ENCODE results near the gene GPR107.

The GPR107 gene

DNA sequence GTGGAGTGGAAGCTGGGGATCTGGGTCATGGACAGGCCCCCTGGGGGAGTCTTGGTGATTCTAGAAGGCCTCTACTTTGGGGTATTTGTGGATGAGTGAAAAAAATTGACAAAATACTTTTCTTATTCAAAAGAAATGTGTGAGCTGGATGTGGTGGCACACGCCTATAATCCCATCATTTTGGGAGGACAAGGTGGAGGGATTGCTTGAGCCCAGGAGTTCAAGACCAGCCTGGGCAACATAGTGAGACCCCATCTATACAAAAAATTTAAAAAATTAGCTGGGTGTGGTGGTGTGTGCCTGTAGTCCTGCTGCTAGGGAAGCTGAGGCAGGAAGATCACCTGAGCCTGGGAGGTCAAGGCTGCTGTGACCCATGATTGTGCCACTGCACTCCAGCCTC is 111.9 kb downstream of the GPR107 start:
- H3K27me3 ChIP-seq (ENCODE audit: insufficient read depth, low read depth, severe bottlenecking): no peaks in the 10 kb centered on the region
- TF ChIP-seq, protein P1, sequence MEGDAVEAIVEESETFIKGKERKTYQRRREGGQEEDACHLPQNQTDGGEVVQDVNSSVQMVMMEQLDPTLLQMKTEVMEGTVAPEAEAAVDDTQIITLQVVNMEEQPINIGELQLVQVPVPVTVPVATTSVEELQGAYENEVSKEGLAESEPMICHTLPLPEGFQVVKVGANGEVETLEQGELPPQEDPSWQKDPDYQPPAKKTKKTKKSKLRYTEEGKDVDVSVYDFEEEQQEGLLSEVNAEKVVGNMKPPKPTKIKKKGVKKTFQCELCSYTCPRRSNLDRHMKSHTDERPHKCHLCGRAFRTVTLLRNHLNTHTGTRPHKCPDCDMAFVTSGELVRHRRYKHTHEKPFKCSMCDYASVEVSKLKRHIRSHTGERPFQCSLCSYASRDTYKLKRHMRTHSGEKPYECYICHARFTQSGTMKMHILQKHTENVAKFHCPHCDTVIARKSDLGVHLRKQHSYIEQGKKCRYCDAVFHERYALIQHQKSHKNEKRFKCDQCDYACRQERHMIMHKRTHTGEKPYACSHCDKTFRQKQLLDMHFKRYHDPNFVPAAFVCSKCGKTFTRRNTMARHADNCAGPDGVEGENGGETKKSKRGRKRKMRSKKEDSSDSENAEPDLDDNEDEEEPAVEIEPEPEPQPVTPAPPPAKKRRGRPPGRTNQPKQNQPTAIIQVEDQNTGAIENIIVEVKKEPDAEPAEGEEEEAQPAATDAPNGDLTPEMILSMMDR (IDR thresholded peaks at IDR 0.05; ENCODE audit: low read depth, low read length): no peak
- no peak overlapping the region for H3K4me3 ChIP-seq (ENCODE audit: low read depth, low read length)
- H3K9me3 ChIP-seq (ENCODE audit: severe bottlenecking): no peaks in the 10 kb centered on the region
- no peak for DNase-seq
- H3K27ac ChIP-seq: no peak overlapping the region
- H3K36me3 ChIP-seq: no peaks in the 10 kb centered on the region

DNA sequence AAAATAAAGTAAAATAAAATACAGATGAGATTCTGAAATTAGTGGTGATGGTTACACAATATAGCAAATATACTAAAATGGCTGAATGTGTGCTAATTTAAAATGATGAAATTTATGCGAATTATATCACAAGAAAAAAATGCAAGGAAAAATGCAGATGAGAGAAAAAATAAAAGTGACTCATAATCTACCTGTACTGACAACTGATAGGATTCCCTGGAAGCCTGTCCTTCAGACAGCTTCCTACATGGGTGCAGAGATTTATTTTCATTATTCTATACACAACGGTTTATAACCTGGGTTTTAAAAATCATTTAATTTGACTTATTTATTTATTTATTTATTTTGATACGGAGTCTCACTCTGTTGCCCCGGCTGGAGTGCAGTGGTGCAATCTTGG is 112.7 kb downstream of the GPR107 start:
- Histone ChIP-seq H3K4me3 (ENCODE audit: low read depth, low read length) (no peak overlapping the region), H3K36me3 (no peaks in the 10 kb centered on the region), H3K27ac (no peak overlapping the region), H3K27me3 (ENCODE audit: insufficient read depth, low read depth, severe bottlenecking) (no peaks in the 10 kb centered on the region), H3K9me3 (ENCODE audit: severe bottlenecking) (no peaks in the 10 kb centered on the region)
- TF ChIP-seq, protein P1 (IDR thresholded peaks at IDR 0.05; ENCODE audit: low read depth, low read length): no peak
- no peak for DNase-seq

DNA sequence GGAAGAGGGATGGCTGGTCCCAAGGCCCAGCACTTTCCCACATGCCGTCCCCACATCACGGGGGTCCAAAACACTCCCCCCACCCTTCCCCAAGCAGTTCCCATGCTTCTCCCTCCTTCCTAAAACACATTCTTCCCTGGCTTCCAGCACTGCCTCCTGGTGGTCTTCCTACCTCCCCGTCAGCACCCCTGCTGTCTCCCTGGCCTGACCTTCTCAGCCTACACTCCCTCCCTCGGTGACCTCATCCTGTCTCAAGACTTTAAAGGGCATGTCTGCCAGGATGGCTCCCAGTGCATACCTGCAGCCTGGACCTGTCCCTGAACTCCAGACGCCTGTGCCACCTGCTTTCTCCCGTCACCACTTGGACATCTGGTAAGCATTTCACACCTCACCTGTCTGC is 114.2 kb downstream of the GPR107 start:
- Histone ChIP-seq H3K27me3 (ENCODE audit: insufficient read depth, low read depth, severe bottlenecking) (no peaks in the 10 kb centered on the region), H3K4me3 (ENCODE audit: low read depth, low read length) (no peak overlapping the region), H3K9me3 (ENCODE audit: severe bottlenecking) (no peaks in the 10 kb centered on the region), H3K27ac (no peak overlapping the region), H3K36me3 (peaks cover 2% of the 10 kb centered on the region)
- peak; percentile 37 for DNase-seq
- TF ChIP-seq, protein P1 (IDR thresholded peaks at IDR 0.05; ENCODE audit: low read depth, low read length): peak; percentile 55

DNA sequence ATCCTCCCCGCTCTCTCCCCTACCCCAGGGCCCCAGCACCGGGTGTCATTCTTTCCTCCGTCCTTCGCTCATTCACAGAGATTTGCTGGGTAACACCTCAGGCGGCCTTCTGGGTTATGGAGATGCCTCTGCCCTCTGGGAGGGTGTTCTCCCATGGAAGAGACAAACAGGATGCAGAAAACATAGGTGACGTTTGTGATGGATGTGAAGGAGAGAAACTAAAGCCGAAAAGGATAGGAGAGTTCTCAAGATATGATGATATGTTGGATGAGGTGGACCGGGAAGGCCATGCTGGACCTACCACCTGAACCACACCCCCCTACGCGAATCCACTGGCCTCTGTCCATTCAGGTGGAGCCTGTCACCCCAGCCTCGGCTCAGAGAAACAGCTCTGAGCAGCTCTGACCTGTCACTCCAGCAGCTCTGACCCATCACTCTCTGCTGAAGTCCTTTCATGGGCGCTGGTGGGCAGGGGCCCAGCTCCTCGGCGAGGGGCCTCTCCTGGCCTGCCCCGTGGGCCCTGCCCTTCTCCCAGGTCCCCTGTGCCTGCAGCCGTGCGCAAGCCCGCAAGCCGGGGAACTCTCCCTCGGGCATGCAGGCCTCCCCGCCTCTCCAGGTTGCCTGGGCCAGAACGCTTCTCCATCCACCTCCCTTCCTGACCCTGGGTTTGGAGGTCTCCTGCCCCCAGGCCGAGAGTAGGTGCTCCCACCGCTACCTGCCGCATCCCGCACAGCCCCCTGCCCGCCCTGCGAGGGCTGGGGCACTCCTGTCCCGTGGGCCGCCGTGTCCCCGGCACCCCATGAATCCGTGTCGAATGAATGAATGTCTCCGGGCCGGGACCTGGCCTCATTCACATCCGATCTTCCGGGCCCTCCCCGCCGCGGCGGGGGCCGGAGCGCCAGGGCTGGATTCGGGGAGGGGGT is 117.8 kb downstream of the GPR107 start:
- TF ChIP-seq, protein P1 (IDR thresholded peaks at IDR 0.05; ENCODE audit: low read depth, low read length): no peak
- Histone ChIP-seq H3K27me3 (ENCODE audit: insufficient read depth, low read depth, severe bottlenecking) (no peaks in the 10 kb centered on the region), H3K4me3 (ENCODE audit: low read depth, low read length) (peak overlapping the region; percentile 58)

DNA sequence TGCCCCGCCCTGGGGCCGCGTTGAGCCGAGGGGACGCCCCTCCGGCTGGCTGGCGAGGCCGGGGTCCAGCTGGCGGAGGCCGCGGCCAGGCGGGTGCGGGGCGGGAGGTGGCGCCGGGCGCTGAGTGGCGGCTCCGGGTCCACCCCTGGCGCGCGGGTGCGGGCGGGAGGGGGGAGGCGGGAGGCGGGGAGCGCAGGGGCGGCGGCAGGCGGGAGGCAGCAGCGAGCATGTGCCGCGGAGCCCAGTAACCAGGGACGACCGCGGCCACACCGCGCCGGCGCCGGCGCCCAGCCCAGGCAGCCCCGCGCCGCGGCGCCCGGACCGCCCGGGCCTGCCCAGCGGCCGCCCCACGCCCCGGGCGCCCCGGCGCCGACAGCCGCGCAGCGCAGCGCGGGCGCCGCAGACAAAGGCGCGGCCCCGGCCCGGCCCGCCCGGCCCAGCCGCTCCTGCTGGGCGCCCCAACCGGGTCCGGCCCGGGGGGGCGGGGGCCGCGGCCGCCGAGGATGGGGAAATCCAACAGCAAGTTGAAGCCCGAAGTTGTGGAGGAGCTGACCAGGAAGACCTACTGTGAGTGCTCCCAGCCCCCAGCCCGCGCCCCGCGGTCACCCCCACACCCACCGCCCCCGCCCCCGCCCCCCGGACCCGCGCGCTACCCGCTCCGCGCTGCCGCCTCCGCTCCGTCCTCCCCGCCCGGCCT is 118.6 kb downstream of the GPR107 start, which contains the start of gene NCS1:
NCS1 (plus strand) TSS at position 244 of the 697 bp plus-strand sequence; CDS start at position 504, 260 bp downstream.
- H3K4me3 ChIP-seq (ENCODE audit: low read depth, low read length): peak within 1 kb of the TSS; percentile 75
- peak within 1 kb of the TSS; percentile 85 for H3K27ac ChIP-seq
- H3K9me3 ChIP-seq (ENCODE audit: severe bottlenecking): no peaks in the 10 kb centered on the region
- peak; percentile 90 for DNase-seq
- H3K27me3 ChIP-seq (ENCODE audit: insufficient read depth, low read depth, severe bottlenecking): no peaks in the 10 kb centered on the region
- peaks cover 40% of the 10 kb centered on the region for H3K36me3 ChIP-seq
- TF ChIP-seq, protein P1 (IDR thresholded peaks at IDR 0.05; ENCODE audit: low read depth, low read length): no peak

More for the DNA sequence above, 117.8 kb downstream of the GPR107 start:
- Histone ChIP-seq H3K9me3 (ENCODE audit: severe bottlenecking) (no peaks in the 10 kb centered on the region), H3K36me3 (peaks cover 32% of the 10 kb centered on the region), H3K27ac (peak overlapping the region; percentile 85)
- DNase-seq: peak; percentile 42
